Measurements from ENCODE around the gene SGSH.

- TF ChIP-seq, protein P1, sequence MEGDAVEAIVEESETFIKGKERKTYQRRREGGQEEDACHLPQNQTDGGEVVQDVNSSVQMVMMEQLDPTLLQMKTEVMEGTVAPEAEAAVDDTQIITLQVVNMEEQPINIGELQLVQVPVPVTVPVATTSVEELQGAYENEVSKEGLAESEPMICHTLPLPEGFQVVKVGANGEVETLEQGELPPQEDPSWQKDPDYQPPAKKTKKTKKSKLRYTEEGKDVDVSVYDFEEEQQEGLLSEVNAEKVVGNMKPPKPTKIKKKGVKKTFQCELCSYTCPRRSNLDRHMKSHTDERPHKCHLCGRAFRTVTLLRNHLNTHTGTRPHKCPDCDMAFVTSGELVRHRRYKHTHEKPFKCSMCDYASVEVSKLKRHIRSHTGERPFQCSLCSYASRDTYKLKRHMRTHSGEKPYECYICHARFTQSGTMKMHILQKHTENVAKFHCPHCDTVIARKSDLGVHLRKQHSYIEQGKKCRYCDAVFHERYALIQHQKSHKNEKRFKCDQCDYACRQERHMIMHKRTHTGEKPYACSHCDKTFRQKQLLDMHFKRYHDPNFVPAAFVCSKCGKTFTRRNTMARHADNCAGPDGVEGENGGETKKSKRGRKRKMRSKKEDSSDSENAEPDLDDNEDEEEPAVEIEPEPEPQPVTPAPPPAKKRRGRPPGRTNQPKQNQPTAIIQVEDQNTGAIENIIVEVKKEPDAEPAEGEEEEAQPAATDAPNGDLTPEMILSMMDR (IDR thresholded peaks at IDR 0.05) = no peak
- TF ChIP-seq POLR2A (IDR thresholded peaks at IDR 0.05) = no peak
Measured at GRCh38 chr17:80246726-80247125, 26.6 kb upstream of the SGSH start.

Measured in uterus (tissue), 2 donors.